ENCODE measurements around the gene ZG16B.
A peak's percentile ranks its signal among the peaks of the same experiment; 100 is the strongest.

ZG16B gene

GRCh38 chr16:2829501-2830354 lies at the start of gene ZG16B:
TSS of gene ZG16B (plus strand) at chr16:2830303. CDS start at chr16:2830442, 139 bp downstream.
- H3K9me3 ChIP-seq (ENCODE audit: control insufficient read depth, low read length): no peaks in the 10 kb centered on the region
- peaks cover 20% of the 10 kb centered on the region for H3K4me1 ChIP-seq
- peak within 1 kb of the TSS; percentile 59 for H3K9ac ChIP-seq
- H3K4me3 ChIP-seq (ENCODE audit: low read depth, low read length): peak within 1 kb of the TSS; percentile 43
- H3K79me2 ChIP-seq: peaks cover 2% of the 10 kb centered on the region
- no peaks in the 10 kb centered on the region for H3K27me3 ChIP-seq (ENCODE audit: control insufficient read depth, insufficient read depth, low read length)
- H3K4me2 ChIP-seq (ENCODE audit: low read length): peak within 1 kb of the TSS; percentile 62
- no peak for TF ChIP-seq CTCF (IDR thresholded peaks at IDR 0.05)
- peak within 1 kb of the TSS; percentile 98 for H2AFZ ChIP-seq
- peak within 1 kb of the TSS; percentile 97 for H3K27ac ChIP-seq
- H3K36me3 ChIP-seq (ENCODE audit: control insufficient read depth, insufficient read depth, low read length): no peaks in the 10 kb centered on the region

- H2AFZ ChIP-seq: no peak overlapping the region
- no peak for TF ChIP-seq CTCF (IDR thresholded peaks at IDR 0.05)
- no peaks in the 10 kb centered on the region for H3K9me3 ChIP-seq (ENCODE audit: control insufficient read depth, low read length)
- H3K4me2 ChIP-seq (ENCODE audit: low read length): no peak overlapping the region
- H3K27me3 ChIP-seq (ENCODE audit: control insufficient read depth, insufficient read depth, low read length): peaks cover 3% of the 10 kb centered on the region
- no peak overlapping the region for H3K9ac ChIP-seq
- no peak overlapping the region for H3K4me3 ChIP-seq (ENCODE audit: low read depth, low read length)
- no peaks in the 10 kb centered on the region for H3K36me3 ChIP-seq (ENCODE audit: control insufficient read depth, insufficient read depth, low read length)
- H3K4me1 ChIP-seq: peaks cover 21% of the 10 kb centered on the region
- H3K79me2 ChIP-seq: peaks cover 6% of the 10 kb centered on the region
- no peak overlapping the region for H3K27ac ChIP-seq
Observed at GRCh38 chr16:2782583-2783351, 47.3 kb upstream of the ZG16B start.

GRCh38 chr16:2783581-2784357 lies 46.3 kb upstream of the ZG16B start:
- Histone ChIP-seq H3K36me3 (ENCODE audit: control insufficient read depth, insufficient read depth, low read length) (no peaks in the 10 kb centered on the region), H3K4me2 (ENCODE audit: low read length) (no peak overlapping the region), H3K9ac (no peak overlapping the region), H3K4me1 (peaks cover 15% of the 10 kb centered on the region), H3K9me3 (ENCODE audit: control insufficient read depth, low read length) (no peaks in the 10 kb centered on the region), H3K4me3 (ENCODE audit: low read depth, low read length) (no peak overlapping the region), H3K79me2 (peaks cover 3% of the 10 kb centered on the region), H3K27ac (no peak overlapping the region), H3K27me3 (ENCODE audit: control insufficient read depth, insufficient read depth, low read length) (peaks cover 3% of the 10 kb centered on the region), H2AFZ (no peak overlapping the region)
- no peak for TF ChIP-seq CTCF (IDR thresholded peaks at IDR 0.05)

- peak overlapping the region; percentile 45 for H3K4me2 ChIP-seq (ENCODE audit: low read length)
- H3K79me2 ChIP-seq: no peaks in the 10 kb centered on the region
- H3K9ac ChIP-seq: no peak overlapping the region
- no peak overlapping the region for H3K4me3 ChIP-seq (ENCODE audit: low read depth, low read length)
- TF ChIP-seq CTCF (IDR thresholded peaks at IDR 0.05): no peak
- H3K27me3 ChIP-seq (ENCODE audit: control insufficient read depth, insufficient read depth, low read length): peaks cover 3% of the 10 kb centered on the region
- no peaks in the 10 kb centered on the region for H3K9me3 ChIP-seq (ENCODE audit: control insufficient read depth, low read length)
- H3K36me3 ChIP-seq (ENCODE audit: control insufficient read depth, insufficient read depth, low read length): no peaks in the 10 kb centered on the region
- H3K27ac ChIP-seq: no peak overlapping the region
- peaks cover 10% of the 10 kb centered on the region for H3K4me1 ChIP-seq
- H2AFZ ChIP-seq: peak overlapping the region; percentile 83
Observed at GRCh38 chr16:2784358-2785100, 45.6 kb upstream of the ZG16B start.

Measured in parathyroid adenoma (tissue), 2 donors.